Vagina (tissue), 2 donors: ENCODE measurements around the gene KRTAP15-1. TPM values are rescaled to one million over a fixed set of nuclear protein-coding genes. Genes with fewer than 3 reads are reported as not detected.

ENCODE experiments used
- DNase-seq, 2 donors: peaks; one replicate each; pipeline ENCODE4 v3.0.0-alpha.2; 2017; ENCODE audit errors: extremely low spot score in 2 of 2
- H3K27ac ChIP-seq: fragments of 200-600 bp; sonication (generic); one replicate; pipeline ENCODE4 v1.5.1; 2019
- H3K27me3 ChIP-seq: fragments of 200-600 bp; sonication (generic); one replicate; pipeline ENCODE4 v1.5.1; 2019
- H3K36me3 ChIP-seq, 2 donors: fragments of 200-600 bp; sonication (generic); one replicate each; pipeline ENCODE4 v1.5.1; 2017 to 2019
- H3K4me1 ChIP-seq: fragments of 200-600 bp; sonication (generic); one replicate; pipeline ENCODE4 v1.5.1; 2019
- H3K4me3 ChIP-seq, 2 donors: fragments of 200-600 bp; sonication (generic); 1 replicate in 1 of 2; 2 replicates in 1 of 2; pipeline ENCODE4 v1.5.1; 2016 to 2019
- H3K9me3 ChIP-seq: fragments of 200-600 bp; sonication (generic); one replicate; pipeline ENCODE4 v1.5.1; 2019
- POLR2A ChIP-seq, 2 donors: fragments of 450-650 bp; IDR thresholded peaks; one replicate each; pipeline ENCODE4 v1.6.1; 2017; ENCODE audit warnings: antibody characterized with exemption in 2 of 2, mild to moderate bottlenecking in 2 of 2, moderate library complexity in 2 of 2
- POLR2AphosphoS5 ChIP-seq, 2 donors: sonication (generic); formaldehyde crosslinking; IDR thresholded peaks; one replicate each; pipeline ENCODE4 v1.9.0; 2017; ENCODE audit warnings: antibody characterized with exemption in 2 of 2, mild to moderate bottlenecking in 2 of 2, low read depth in 1 of 2; ENCODE audit not compliant: insufficient read depth in 1 of 2
- intact Hi-C: fragments of 100-400 bp; cut with DNase I; formaldehyde crosslinking; loops from one replicate; pipeline ENCODE4 v1.15.1; 2023
- total RNA-seq: library from RNA; depleted of rRNA; stranded (reverse); fragments of >200 nt; gene quantifications from one replicate; pipeline ENCODE4 v1.2.3, GENCODE V29; 2016
- TF ChIP-seq, protein P1 (sequence below), 3 experiments: fragments of 450-650 bp in 2 of 3; fragments of 200-600 bp in 1 of 3; sonication (generic) in 1 of 3; IDR thresholded peaks; one replicate each; pipeline ENCODE4 v1.5.1; 2017 to 2019; ENCODE audit warnings: antibody characterized with exemption in 3 of 3, mild to moderate bottlenecking in 2 of 3, moderate library complexity in 2 of 3

The KRTAP15-1 gene
- total RNA-seq, 1 donor from 2014 or later: not detected

- H3K27ac ChIP-seq: no peak overlapping the region
- no peaks in the 10 kb centered on the region for H3K9me3 ChIP-seq
- intact Hi-C loops: no loop called here
- H3K4me1 ChIP-seq: no peaks in the 10 kb centered on the region
- H3K36me3 ChIP-seq: no peaks in the 10 kb centered on the region
- DNase-seq: no peak
- H3K4me3 ChIP-seq: no peak overlapping the region
- TF ChIP-seq POLR2AphosphoS5 (IDR thresholded peaks at IDR 0.05; ENCODE audit: insufficient read depth in 1 of 2, low read depth in 1 of 2) (no peak), POLR2A (IDR thresholded peaks at IDR 0.05) (no peak)
- TF ChIP-seq, protein P1, sequence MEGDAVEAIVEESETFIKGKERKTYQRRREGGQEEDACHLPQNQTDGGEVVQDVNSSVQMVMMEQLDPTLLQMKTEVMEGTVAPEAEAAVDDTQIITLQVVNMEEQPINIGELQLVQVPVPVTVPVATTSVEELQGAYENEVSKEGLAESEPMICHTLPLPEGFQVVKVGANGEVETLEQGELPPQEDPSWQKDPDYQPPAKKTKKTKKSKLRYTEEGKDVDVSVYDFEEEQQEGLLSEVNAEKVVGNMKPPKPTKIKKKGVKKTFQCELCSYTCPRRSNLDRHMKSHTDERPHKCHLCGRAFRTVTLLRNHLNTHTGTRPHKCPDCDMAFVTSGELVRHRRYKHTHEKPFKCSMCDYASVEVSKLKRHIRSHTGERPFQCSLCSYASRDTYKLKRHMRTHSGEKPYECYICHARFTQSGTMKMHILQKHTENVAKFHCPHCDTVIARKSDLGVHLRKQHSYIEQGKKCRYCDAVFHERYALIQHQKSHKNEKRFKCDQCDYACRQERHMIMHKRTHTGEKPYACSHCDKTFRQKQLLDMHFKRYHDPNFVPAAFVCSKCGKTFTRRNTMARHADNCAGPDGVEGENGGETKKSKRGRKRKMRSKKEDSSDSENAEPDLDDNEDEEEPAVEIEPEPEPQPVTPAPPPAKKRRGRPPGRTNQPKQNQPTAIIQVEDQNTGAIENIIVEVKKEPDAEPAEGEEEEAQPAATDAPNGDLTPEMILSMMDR (IDR thresholded peaks at IDR 0.05): no peak
- no peaks in the 10 kb centered on the region for H3K27me3 ChIP-seq
These were observed 29.0 kb downstream of the KRTAP15-1 start for GRCh38 chr21:30468900-30469714.

DNA sequence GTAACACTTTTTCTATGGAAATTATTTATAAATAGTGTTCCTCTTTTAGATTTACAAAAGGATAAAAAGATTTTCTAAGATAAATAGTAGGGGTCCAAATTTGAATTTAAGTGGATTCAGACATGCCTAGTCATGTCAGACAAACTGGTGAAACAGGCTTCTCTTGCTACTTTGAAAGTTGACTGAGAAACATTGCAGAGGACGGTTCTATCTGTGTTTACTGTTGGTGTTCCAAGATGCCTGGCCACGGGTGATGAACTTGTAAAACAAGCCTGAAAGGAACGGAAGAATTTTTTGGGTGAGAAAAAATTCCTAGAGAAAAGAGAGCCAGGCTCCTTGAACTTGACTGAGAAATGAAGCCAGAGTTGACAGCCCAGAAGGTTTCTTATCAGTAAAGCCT lies 37.9 kb downstream of the KRTAP15-1 start:
- Histone ChIP-seq H3K9me3 (no peaks in the 10 kb centered on the region), H3K4me3 (no peak overlapping the region), H3K27ac (no peak overlapping the region), H3K27me3 (no peaks in the 10 kb centered on the region), H3K36me3 (no peaks in the 10 kb centered on the region), H3K4me1 (no peaks in the 10 kb centered on the region)
- DNase-seq: no peak
- TF ChIP-seq POLR2AphosphoS5 (IDR thresholded peaks at IDR 0.05; ENCODE audit: insufficient read depth in 1 of 2, low read depth in 1 of 2) (peak in 1 of 2 donors; percentile 11), POLR2A (IDR thresholded peaks at IDR 0.05) (no peak)
- TF ChIP-seq, protein P1 (IDR thresholded peaks at IDR 0.05): no peak
- intact Hi-C loops: no loop called here

GRCh38 chr21:30479259-30479658 lies 39.2 kb downstream of the KRTAP15-1 start:
- DNase-seq: no peak

DNA sequence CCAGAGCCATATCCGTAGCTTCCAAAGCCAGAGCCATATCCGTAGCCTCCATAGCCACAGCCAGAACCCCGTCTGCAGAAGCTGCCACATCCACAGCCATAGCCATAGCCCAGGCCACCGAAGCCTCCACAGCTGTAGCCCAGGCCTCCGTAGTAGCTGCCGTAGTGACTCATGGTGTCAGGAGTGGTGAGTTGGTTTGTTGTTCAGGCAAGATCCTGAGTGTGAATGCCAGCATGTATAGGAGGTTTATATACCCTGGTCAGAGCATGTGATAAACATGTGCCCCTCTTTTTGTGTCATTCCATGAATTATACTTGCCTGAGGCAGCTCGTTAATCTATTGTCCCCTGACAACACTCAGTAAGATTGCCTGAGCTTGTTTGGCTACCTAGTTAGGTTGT lies 40.1 kb downstream of the KRTAP15-1 start, which contains the start of gene KRTAP19-1:
Gene KRTAP19-1, minus strand, starts transcription at position 223 of the 400 bp plus-strand sequence. Its CDS starts 50 bp downstream, at position 173.
- Histone ChIP-seq H3K4me3 (no peak within 1 kb of the TSS), H3K36me3 (no peaks in the 10 kb centered on the region), H3K27me3 (no peaks in the 10 kb centered on the region), H3K4me1 (no peaks in the 10 kb centered on the region), H3K27ac (no peak within 1 kb of the TSS), H3K9me3 (no peaks in the 10 kb centered on the region)
- intact Hi-C loops: no loop called here
- no peak for DNase-seq
- TF ChIP-seq POLR2A (IDR thresholded peaks at IDR 0.05) (no peak), POLR2AphosphoS5 (IDR thresholded peaks at IDR 0.05; ENCODE audit: insufficient read depth in 1 of 2, low read depth in 1 of 2) (no peak)
- TF ChIP-seq, protein P1 (IDR thresholded peaks at IDR 0.05): no peak

More at GRCh38 chr21:30479259-30479658, 39.2 kb downstream of the KRTAP15-1 start:
- Histone ChIP-seq H3K4me1 (no peaks in the 10 kb centered on the region), H3K27me3 (no peaks in the 10 kb centered on the region), H3K4me3 (no peak overlapping the region), H3K27ac (no peak overlapping the region), H3K9me3 (no peaks in the 10 kb centered on the region), H3K36me3 (no peaks in the 10 kb centered on the region)
- intact Hi-C loops: no loop called here
- TF ChIP-seq, protein P1 (IDR thresholded peaks at IDR 0.05): no peak
- no peak for TF ChIP-seq POLR2AphosphoS5 (IDR thresholded peaks at IDR 0.05; ENCODE audit: insufficient read depth in 1 of 2, low read depth in 1 of 2)
- TF ChIP-seq POLR2A (IDR thresholded peaks at IDR 0.05): no peak

- Histone ChIP-seq H3K4me3 (no peak overlapping the region), H3K27me3 (no peaks in the 10 kb centered on the region), H3K36me3 (no peaks in the 10 kb centered on the region), H3K4me1 (no peaks in the 10 kb centered on the region), H3K9me3 (no peaks in the 10 kb centered on the region), H3K27ac (no peak overlapping the region)
- DNase-seq: no peak
- intact Hi-C loops: no loop called here
- TF ChIP-seq, protein P1 (IDR thresholded peaks at IDR 0.05): no peak
- TF ChIP-seq POLR2A (IDR thresholded peaks at IDR 0.05) (no peak), POLR2AphosphoS5 (IDR thresholded peaks at IDR 0.05; ENCODE audit: insufficient read depth in 1 of 2, low read depth in 1 of 2) (no peak)
These were observed 42.1 kb downstream of the KRTAP15-1 start for GRCh38 chr21:30482130-30482529.
